Brain microvascular endothelial cell (primary cell): ENCODE data around the gene GALNT1.

Experiments used
- DNase-seq: peaks from one replicate; pipeline ENCODE4 v3.0.0-alpha.2; 2020
- H3K27ac ChIP-seq: fragments of 250-450 bp; sonication (Bioruptor Pico); 2 replicates; pipeline ENCODE4 v1.5.1; 2020; ENCODE audit warnings: mild to moderate bottlenecking, moderate library complexity
- H3K27me3 ChIP-seq: fragments of 250-450 bp; sonication (Bioruptor Pico); replicated peaks from 2 replicates; pipeline ENCODE4 v1.5.1; 2020; ENCODE audit warnings: mild to moderate bottlenecking
- H3K36me3 ChIP-seq: fragments of 250-450 bp; sonication (Bioruptor Pico); replicated peaks from 2 replicates; pipeline ENCODE4 v1.5.1; 2020; ENCODE audit warnings: mild to moderate bottlenecking
- H3K4me3 ChIP-seq: 2 replicates; pipeline ENCODE4 v1.5.1; 2011; ENCODE audit warnings: low read depth, mild to moderate bottlenecking, control low read depth, low read length, moderate library complexity
- in situ Hi-C: cut with HindIII; loops from 2 replicates; pipeline ENCODE4 v1.10.0; 2017; ENCODE audit warnings: low sequenced_read_pairs, low pct_ligation_motif_present
- TF ChIP-seq, protein P1 (sequence below): IDR thresholded peaks from 2 replicates; pipeline ENCODE4 v1.5.1; 2011; ENCODE audit warnings: low read depth, mild to moderate bottlenecking, moderate library complexity, low read length, control low read depth, inconsistent platforms; ENCODE audit errors: missing control alignments

The GALNT1 gene

DNA sequence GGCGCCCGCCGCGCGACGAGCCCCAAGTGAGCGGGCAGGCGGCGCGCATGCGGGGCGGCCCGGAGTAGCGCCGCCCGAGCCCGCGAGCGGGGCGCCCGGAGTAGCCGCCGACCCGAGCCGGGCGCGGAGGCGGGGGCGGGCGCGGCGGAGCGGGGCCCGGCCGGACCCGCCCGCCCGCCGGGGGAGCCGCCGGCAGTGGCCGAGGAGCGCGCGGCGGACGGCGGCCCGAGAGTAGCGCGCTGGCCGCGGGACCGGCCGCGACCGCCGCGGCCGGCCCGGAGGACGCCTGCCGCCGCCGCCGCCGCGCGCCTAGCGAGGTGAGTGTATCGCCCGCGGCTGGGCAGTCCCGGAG, at the start of gene GALNT1:
TSS of gene GALNT1 (plus strand) at position 195 of the 352 bp plus-strand sequence. CDS start 72,923 bp downstream, outside the sequence.
- no peak for DNase-seq
- peak within 1 kb of the TSS; percentile 84 for H3K27ac ChIP-seq
- TF ChIP-seq, protein P1, sequence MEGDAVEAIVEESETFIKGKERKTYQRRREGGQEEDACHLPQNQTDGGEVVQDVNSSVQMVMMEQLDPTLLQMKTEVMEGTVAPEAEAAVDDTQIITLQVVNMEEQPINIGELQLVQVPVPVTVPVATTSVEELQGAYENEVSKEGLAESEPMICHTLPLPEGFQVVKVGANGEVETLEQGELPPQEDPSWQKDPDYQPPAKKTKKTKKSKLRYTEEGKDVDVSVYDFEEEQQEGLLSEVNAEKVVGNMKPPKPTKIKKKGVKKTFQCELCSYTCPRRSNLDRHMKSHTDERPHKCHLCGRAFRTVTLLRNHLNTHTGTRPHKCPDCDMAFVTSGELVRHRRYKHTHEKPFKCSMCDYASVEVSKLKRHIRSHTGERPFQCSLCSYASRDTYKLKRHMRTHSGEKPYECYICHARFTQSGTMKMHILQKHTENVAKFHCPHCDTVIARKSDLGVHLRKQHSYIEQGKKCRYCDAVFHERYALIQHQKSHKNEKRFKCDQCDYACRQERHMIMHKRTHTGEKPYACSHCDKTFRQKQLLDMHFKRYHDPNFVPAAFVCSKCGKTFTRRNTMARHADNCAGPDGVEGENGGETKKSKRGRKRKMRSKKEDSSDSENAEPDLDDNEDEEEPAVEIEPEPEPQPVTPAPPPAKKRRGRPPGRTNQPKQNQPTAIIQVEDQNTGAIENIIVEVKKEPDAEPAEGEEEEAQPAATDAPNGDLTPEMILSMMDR, result no peak
- H3K27me3 ChIP-seq, result no peaks in the 10 kb centered on the region
- in situ Hi-C loops, result no loop called here
- peak within 1 kb of the TSS; percentile 78 for H3K4me3 ChIP-seq
- H3K36me3 ChIP-seq, result no peaks in the 10 kb centered on the region

DNA sequence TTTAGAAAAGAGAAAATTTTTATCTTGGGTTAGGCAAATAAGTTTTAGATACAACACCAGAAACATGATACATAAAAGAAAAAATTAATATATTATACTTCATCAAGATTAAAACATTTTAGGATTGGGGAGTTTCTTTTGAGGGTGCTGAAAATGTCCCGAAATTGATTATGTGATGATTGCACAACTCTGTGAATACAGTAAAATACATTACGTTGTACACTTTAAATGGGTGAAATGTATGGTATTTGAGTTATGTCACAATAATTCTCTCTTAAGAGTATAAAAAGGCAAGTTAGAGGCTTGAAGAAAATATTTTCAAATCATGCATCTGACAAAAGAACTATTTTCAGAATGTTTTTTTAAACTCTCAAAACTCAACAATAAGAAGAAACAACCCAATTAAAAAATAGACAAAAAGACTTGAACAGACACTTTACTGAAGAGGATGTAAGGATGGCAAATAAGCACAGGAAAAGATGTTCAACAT, 47.6 kb upstream of the GALNT1 start:
- TF ChIP-seq, protein P1, result no peak
- DNase-seq, result no peak

DNA sequence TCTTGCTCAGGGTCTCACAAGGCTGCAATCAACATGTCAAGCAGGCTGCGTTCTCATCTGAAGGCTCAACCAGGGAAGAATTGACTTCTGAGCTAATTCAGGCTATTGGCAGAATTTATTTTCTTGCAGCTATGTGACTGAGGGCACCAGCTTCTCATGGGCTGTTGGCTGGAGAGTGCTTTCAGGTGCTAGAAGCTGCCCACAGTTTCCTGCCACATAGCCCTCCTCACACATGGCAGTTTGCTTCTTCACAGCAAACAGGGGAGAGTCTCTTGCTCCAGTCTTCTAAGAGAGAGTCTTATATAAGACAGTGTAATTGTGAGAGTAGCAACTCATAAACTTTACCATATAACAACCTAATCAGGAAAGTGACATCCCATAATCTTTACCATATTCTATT, 46.2 kb upstream of the GALNT1 start:
- no peak for DNase-seq
- H3K36me3 ChIP-seq, result no peaks in the 10 kb centered on the region
- TF ChIP-seq, protein P1, result no peak
- no peak overlapping the region for H3K4me3 ChIP-seq
- in situ Hi-C loops, result no loop called here
- H3K27me3 ChIP-seq, result no peaks in the 10 kb centered on the region
- H3K27ac ChIP-seq, result no peak overlapping the region

More for the DNA sequence above, 47.6 kb upstream of the GALNT1 start:
- H3K4me3 ChIP-seq, result no peak overlapping the region
- no peaks in the 10 kb centered on the region for H3K27me3 ChIP-seq
- in situ Hi-C loops, result no loop called here
- H3K36me3 ChIP-seq, result no peaks in the 10 kb centered on the region
- H3K27ac ChIP-seq, result no peak overlapping the region

DNA sequence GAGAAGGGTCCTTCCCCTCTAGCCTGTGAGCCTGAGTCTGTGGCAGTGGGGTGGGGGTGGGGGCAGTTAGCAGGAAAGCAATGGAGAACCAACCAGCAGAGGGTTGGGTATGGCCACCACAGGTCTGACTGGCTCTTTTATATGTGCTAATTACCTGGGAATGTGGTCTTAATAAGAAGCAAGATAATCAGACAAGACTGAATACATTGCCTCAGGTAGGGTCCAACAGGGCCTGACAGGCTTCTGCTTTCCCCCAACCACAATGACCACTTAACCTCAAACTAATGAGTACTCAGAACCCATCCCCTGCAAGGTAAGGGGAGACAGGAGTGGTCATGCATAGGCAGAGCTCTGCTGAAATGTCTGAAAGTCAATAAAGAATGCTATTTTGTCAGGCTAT, 39.2 kb upstream of the GALNT1 start:
- TF ChIP-seq, protein P1, result no peak

DNA sequence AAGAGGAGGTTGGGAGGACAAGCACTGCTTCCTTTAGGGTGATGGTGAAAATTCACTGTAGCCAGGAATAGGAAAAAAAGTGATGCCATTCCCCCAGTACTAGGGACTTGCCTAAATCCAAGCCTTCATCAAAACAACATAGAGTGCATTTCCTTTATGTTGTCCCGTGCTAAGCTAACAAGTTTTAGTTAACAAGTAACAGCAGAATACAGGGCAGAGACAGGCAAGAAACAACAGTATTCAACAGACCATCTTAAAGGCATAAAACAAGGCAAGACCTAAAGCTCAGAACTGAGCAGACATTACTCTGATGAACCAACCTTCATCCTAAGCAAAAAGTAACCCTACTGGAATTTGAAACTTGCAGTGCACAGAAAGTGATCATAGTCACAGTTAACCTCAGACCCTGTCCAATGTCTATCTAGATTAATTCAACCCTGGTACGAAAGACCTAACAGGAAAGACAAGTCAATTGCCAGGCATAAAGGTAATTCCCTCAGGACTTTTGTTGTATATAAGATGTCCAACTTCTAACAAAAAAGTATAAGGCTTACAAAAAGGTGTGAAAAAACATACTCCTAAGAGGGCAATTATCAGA, 34.4 kb upstream of the GALNT1 start:
- Histone ChIP-seq H3K27ac (no peak overlapping the region), H3K36me3 (no peaks in the 10 kb centered on the region), H3K4me3 (no peak overlapping the region), H3K27me3 (no peaks in the 10 kb centered on the region)
- in situ Hi-C loops, result no loop called here
- DNase-seq, result no peak
- TF ChIP-seq, protein P1, result no peak

More for the DNA sequence above, 39.2 kb upstream of the GALNT1 start:
- no peak overlapping the region for H3K4me3 ChIP-seq
- DNase-seq, result no peak
- H3K27ac ChIP-seq, result no peak overlapping the region
- in situ Hi-C loops, result no loop called here
- no peaks in the 10 kb centered on the region for H3K36me3 ChIP-seq
- H3K27me3 ChIP-seq, result no peaks in the 10 kb centered on the region

DNA sequence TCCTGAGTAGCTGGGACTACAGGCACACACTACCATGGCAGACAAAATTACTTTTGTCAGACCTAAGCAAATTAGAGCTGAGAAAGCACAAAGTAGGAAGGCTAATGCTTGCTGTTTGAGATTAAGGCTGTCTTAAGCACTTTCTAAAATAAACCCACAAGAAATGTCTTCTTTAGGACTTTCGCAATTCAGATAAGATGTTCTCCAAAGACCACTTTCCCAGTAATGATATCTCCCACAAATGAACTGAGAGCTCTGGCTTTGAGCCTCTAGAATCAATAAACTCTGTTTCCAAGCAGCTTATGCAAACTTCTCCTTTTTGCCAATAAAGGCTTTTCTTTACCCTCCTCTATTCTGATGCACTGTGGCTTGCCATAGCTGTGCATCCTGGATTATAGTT, 32.0 kb upstream of the GALNT1 start:
- H3K4me3 ChIP-seq, result no peak overlapping the region
- DNase-seq, result no peak
- no peak overlapping the region for H3K27ac ChIP-seq
- H3K36me3 ChIP-seq, result no peaks in the 10 kb centered on the region
- H3K27me3 ChIP-seq, result no peaks in the 10 kb centered on the region
- in situ Hi-C loops, result no loop called here
- TF ChIP-seq, protein P1, result no peak
